HG03342 (cell line): ENCODE measurements around the gene TMEM45B.

Experiments used
- ATAC-seq: cut with Tn5 transposase; IDR thresholded peaks from one replicate; pipeline ENCODE4 v1.9.1; 2021; ENCODE audit warnings: mild to moderate bottlenecking, moderate library complexity; ENCODE audit not compliant: unreplicated experiment

TMEM45B gene

GRCh38 chr11:129895126-129896041 lies 79.7 kb downstream of the TMEM45B start, which contains the start of gene NFRKB:
Gene NFRKB (minus strand): TSS chr11:129895578. CDS start chr11:129892849, 2,729 bp downstream.
- ATAC-seq: peak; percentile 94

GRCh38 chr11:129896062-129896461 lies 80.4 kb downstream of the TMEM45B start:
- no peak for ATAC-seq

- no peak for ATAC-seq
Observed at GRCh38 chr11:129905402-129905801, 89.8 kb downstream of the TMEM45B start.
